K562 (cell line): Measurements from ENCODE around the gene FKBP3. TPM values are rescaled to one million over a fixed set of nuclear protein-coding genes. Genes with fewer than 3 reads are reported as not detected.

Experiments used
- ATAC-seq: fragments of 200-7000 bp; cut with Tn5 transposase; 3 replicates; pipeline ENCODE4 v1.9.1; 2020; ENCODE audit warnings: moderate library complexity
- BruUV-seq: library from RNA; stranded (reverse); fragments of 400-500 nt; replicated peaks from 2 replicates; lab custom pipeline; 2021; lab: Mats Ljungman, UMichigan
- CTCF ChIA-PET: fragments of 300-600 bp; formaldehyde crosslinking; extraction: SDS; loops from one replicate; lab custom pipeline; 2021; ENCODE audit warnings: low intra/inter-chr PET ratio; lab: Yijun Ruan, JAX
- POLR2A ChIA-PET: fragments of 300-600, 350-650 bp; sonication (Branson Sonifier 250); formaldehyde crosslinking; extraction: SDS; loops from one replicate; lab custom pipeline; 2021; ENCODE audit warnings: antibody characterized with exemption, inconsistent platforms; lab: Yijun Ruan, JAX
- DNase-seq, 4 experiments: peaks; one replicate each; pipeline versions ENCODE4 v3.0.0 to v3.0.0-alpha.2; 2011 to 2018; ENCODE audit warnings: low spot score in 3 of 4, mixed read lengths in 3 of 4; ENCODE audit errors: extremely low read depth in 1 of 4
- FAIRE-seq: peaks from 2 replicates; lab custom pipeline; 2011; peaks lifted over from hg19 to GRCh38; lab: Jason Lieb, UNC
- H2AFZ ChIP-seq: 2 replicates; pipeline ENCODE4 v1.6.0; 2011; ENCODE audit warnings: low read depth, low read length, control low read depth, inconsistent platforms
- H3K27ac ChIP-seq: fragments of 200-600 bp; 3 replicates; pipeline ENCODE4 v1.8.0; 2011; ENCODE audit warnings: low read depth, mild to moderate bottlenecking, control low read depth, inconsistent platforms, low read length, moderate library complexity, mixed read lengths; ENCODE audit errors: extremely low read depth
- H3K27me3 ChIP-seq, 2 experiments: fragments of 300-600 bp in 1 of 2; 2 replicates in 1 of 2; 3 replicates in 1 of 2; pipeline versions ENCODE4 v1.6.0 to v1.8.0; 2011; ENCODE audit warnings: inconsistent platforms in 2 of 2, low read length in 2 of 2, mild to moderate bottlenecking in 1 of 2, mixed read lengths in 1 of 2, moderate library complexity in 1 of 2; ENCODE audit not compliant: control insufficient read depth in 2 of 2, insufficient read depth in 2 of 2
- H3K36me3 ChIP-seq: fragments of 300-600 bp; 3 replicates; pipeline ENCODE4 v1.8.0; 2011; ENCODE audit warnings: mild to moderate bottlenecking, low read length, inconsistent platforms; ENCODE audit not compliant: control insufficient read depth, insufficient read depth
- H3K4me1 ChIP-seq, 2 experiments: fragments of 200-600 bp in 1 of 2; replicated peaks in 1 of 2; 2 replicates in 1 of 2; 3 replicates in 1 of 2; pipeline versions ENCODE4 v1.5.1 to v1.8.0; 2011; ENCODE audit warnings: inconsistent platforms in 2 of 2, low read length in 2 of 2, mild to moderate bottlenecking in 1 of 2, mixed read lengths in 1 of 2, moderate library complexity in 1 of 2; ENCODE audit not compliant: control insufficient read depth in 2 of 2, insufficient read depth in 2 of 2
- H3K4me2 ChIP-seq: 2 replicates; pipeline ENCODE4 v1.6.1; 2011; ENCODE audit warnings: low read length, control low read depth, inconsistent platforms, mixed read lengths; ENCODE audit not compliant: insufficient read depth
- H3K4me3 ChIP-seq: fragments of 200-600 bp; sonication (generic), shearing (Covaris generic); 2 replicates; pipeline ENCODE4 v1.5.1; 2016; ENCODE audit warnings: control low read depth, inconsistent platforms
- H3K79me2 ChIP-seq: fragments of 200-600 bp; 3 replicates; pipeline ENCODE4 v1.8.0; 2011; ENCODE audit warnings: low read length, inconsistent platforms; ENCODE audit not compliant: control insufficient read depth, insufficient read depth
- H3K9ac ChIP-seq, 2 experiments: 2 replicates each; pipeline versions ENCODE4 v1.6.0 to v1.6.1; 2011; ENCODE audit warnings: low read depth in 2 of 2, low read length in 2 of 2, control low read depth in 1 of 2, inconsistent platforms in 1 of 2, mild to moderate bottlenecking in 1 of 2, mixed read lengths in 1 of 2; ENCODE audit not compliant: insufficient read depth in 1 of 2
- H3K9me1 ChIP-seq: one replicate; pipeline ENCODE4 v1.6.0; 2011; ENCODE audit warnings: inconsistent platforms, mild to moderate bottlenecking, low read length, moderate library complexity; ENCODE audit not compliant: control insufficient read depth, insufficient read depth
- H3K9me3 ChIP-seq: replicated peaks from 2 replicates; pipeline ENCODE4 v1.5.1; 2011; ENCODE audit warnings: low read depth, low read length, inconsistent platforms; ENCODE audit not compliant: control insufficient read depth, insufficient read depth
- H4K20me1 ChIP-seq: replicated peaks from 2 replicates; pipeline ENCODE4 v1.6.1; 2011; ENCODE audit warnings: low read length, inconsistent platforms, mixed read lengths; ENCODE audit not compliant: control insufficient read depth, insufficient read depth
- AFF1 ChIP-seq, 2 experiments: fragments of 450-650 bp; IDR thresholded peaks; 2 replicates each; pipeline ENCODE4 v1.6.1; 2018; ENCODE audit warnings: mild to moderate bottlenecking in 2 of 2, low read depth in 1 of 2; ENCODE audit not compliant: partially characterized antibody in 2 of 2
- ARID1B ChIP-seq: fragments of 450-650 bp; IDR thresholded peaks from 2 replicates; pipeline ENCODE4 v1.6.1; 2016; ENCODE audit warnings: antibody characterized with exemption, mild to moderate bottlenecking, inconsistent platforms
- ATF1 ChIP-seq, 2 experiments: fragments of 450-650 bp in 1 of 2; IDR thresholded peaks; 2 replicates each; pipeline ENCODE4 v1.6.1; 2016; ENCODE audit warnings: missing compliant biosample characterization in 1 of 2, missing genetic modification characterization in 1 of 2
- CBFA2T2 ChIP-seq: fragments of 450-650 bp; conservative IDR thresholded peaks from 2 replicates; pipeline ENCODE4 v1.6.1; 2017; ENCODE audit warnings: mild to moderate bottlenecking
- E2F3 ChIP-seq: fragments of 250-450 bp; sonication (Bioruptor Pico); IDR thresholded peaks from 2 replicates; pipeline ENCODE4 v1.4.0; 2020; ENCODE audit warnings: mild to moderate bottlenecking
- GABPB2 ChIP-seq: fragments of 250-450 bp; sonication (Bioruptor Pico); conservative IDR thresholded peaks from 2 replicates; pipeline ENCODE4 v1.5.1; 2021; ENCODE audit warnings: mild to moderate bottlenecking
- ID3 ChIP-seq, 2 experiments: fragments of 250-450 bp in 1 of 2; fragments of 450-650 bp in 1 of 2; sonication (Bioruptor Pico) in 1 of 2; IDR thresholded peaks; 2 replicates each; pipeline versions ENCODE4 v1.6.1 to v1.8.0; 2016 to 2021; ENCODE audit warnings: mild to moderate bottlenecking in 2 of 2, moderate library complexity in 2 of 2, missing compliant biosample characterization in 1 of 2, missing genetic modification characterization in 1 of 2
- KDM1A ChIP-seq, 2 experiments: fragments of 450-650 bp; IDR thresholded peaks; 2 replicates each; pipeline ENCODE4 v1.6.1; 2016; ENCODE audit warnings: mild to moderate bottlenecking in 2 of 2
- SAFB ChIP-seq: fragments of 200-400 bp; formaldehyde crosslinking; IDR thresholded peaks from 2 replicates; pipeline ENCODE4 v1.6.1; 2017; ENCODE audit warnings: low read depth, low read length, borderline replicate concordance
- SMAD2 ChIP-seq: fragments of 150-350 bp; IDR thresholded peaks from 2 replicates; pipeline ENCODE4 v1.6.1; 2014; ENCODE audit warnings: low read depth, mild to moderate bottlenecking, low read length
- SRSF7 ChIP-seq: fragments of 200-400 bp; formaldehyde crosslinking; optimal IDR thresholded peaks from 2 replicates; pipeline ENCODE3; 2017; ENCODE audit warnings: mild to moderate bottlenecking, low read depth, low read length
- ZBTB49 ChIP-seq: sonication (generic); formaldehyde crosslinking; IDR thresholded peaks from 2 replicates; pipeline ENCODE4 v1.8.0; 2022; ENCODE audit warnings: missing genetic modification reagents, mild to moderate bottlenecking, borderline replicate concordance
- ZNF134 ChIP-seq: fragments of 250-450 bp; sonication (Bioruptor Pico); conservative IDR thresholded peaks from 2 replicates; pipeline ENCODE4 v1.4.0; 2020
- ZNF23 ChIP-seq: fragments of 250-450 bp; sonication (Bioruptor Pico); IDR thresholded peaks from 2 replicates; pipeline ENCODE4 v1.4.0; 2020; ENCODE audit warnings: mild to moderate bottlenecking
- WGBS: fragments of 100-300 bp; shearing (Covaris generic); methylation state at CpG from one replicate; pipeline ENCODE4 v1.1.6; 2016; ENCODE audit warnings: low coverage, mixed read lengths; ENCODE audit not compliant: insufficient coverage; ENCODE audit errors: missing lambda C conversion rate; 5-methylcytosine and 5-hydroxymethylcytosine counted together
- in situ Hi-C: fragments of 300-500 bp; cut with MboI; formaldehyde crosslinking; loops from 4 replicates; pipeline ENCODE4 v1.15.0; 2018; ENCODE audit warnings: inconsistent platforms, mixed read lengths
- intact Hi-C: fragments of 100-400 bp; cut with micrococcal nuclease; formaldehyde crosslinking; loops from 2 replicates; pipeline ENCODE4 v1.14.2; 2022
- polyA plus RNA-seq, 8 experiments: library from polyadenylated mRNA; depleted of rRNA in 4 of 8; stranded (reverse) in 5 of 8; unstranded in 3 of 8; fragments of >200 nt; fragmentation: Nextera tagmentation in 2 of 8; fragmentation: Illumina TruSeq in 1 of 8; extraction: Ambion mirVana in 2 of 8; extraction: Trizol in 1 of 8; gene quantifications; 2 replicates each; pipeline versions ENCODE4 v1.2.1 to v1.2.3, GENCODE V29; 2011 to 2014; ENCODE audit warnings: inconsistent platforms in 1 of 8, missing spikeins in 1 of 8
- total RNA-seq, 7 experiments: library from RNA; depleted of rRNA in 6 of 7; stranded (reverse); fragments of >200 nt in 6 of 7; fragmentation: Illumina TruSeq in 2 of 7; extraction: Trizol in 2 of 7; gene quantifications; 2 replicates each; pipeline versions ENCODE4 v1.2.1 to v1.2.3, GENCODE V29; 2011 to 2021; ENCODE audit warnings: low replicate concordance in 1 of 7

Gene FKBP3
- total and polyA plus RNA-seq, 9 of the 15 experiments (the other 6 are each of a cell fraction or from before 2014, with no cell fraction given) = 43.6 to 107 (median 65.2) TPM

- no peak overlapping the region for H3K9ac ChIP-seq
- no peaks in the 10 kb centered on the region for H3K79me2 ChIP-seq
- DNase-seq (no peak), FAIRE-seq (no peak), ATAC-seq (no peak)
- H3K9me3 ChIP-seq = no peaks in the 10 kb centered on the region
- BruUV-seq = no TSS peak
- no peaks in the 10 kb centered on the region for H4K20me1 ChIP-seq
- ChIA-PET CTCF (no interaction called here), POLR2A (no interaction called here)
- no peak overlapping the region for H2AFZ ChIP-seq
- H3K27ac ChIP-seq = no peak overlapping the region
- in situ Hi-C loops = no loop called here
- intact Hi-C loops = no loop called here
- H3K4me1 ChIP-seq = no peaks in the 10 kb centered on the region
- WGBS = 81% methylated on average over 3 of the region's 3 CpGs
- no peaks in the 10 kb centered on the region for H3K9me1 ChIP-seq
- H3K4me3 ChIP-seq = no peak overlapping the region
- peaks cover 11% of the 10 kb centered on the region; the same call in 1 of the 3 replicates for H3K36me3 ChIP-seq
- no peak overlapping the region for H3K4me2 ChIP-seq
- H3K27me3 ChIP-seq = no peaks in the 10 kb centered on the region
- TF ChIP-seq CBFA2T2 = no peak
- TF ChIP-seq ARID1B = no peak
- no peak for TF ChIP-seq SRSF7
- TF ChIP-seq GABPB2 = no peak
- no peak for TF ChIP-seq KDM1A (IDR thresholded peaks at IDR 0.05)
- TF ChIP-seq SAFB = no peak
- no peak for TF ChIP-seq ZNF23 (CRISPR knock-in tag)
- TF ChIP-seq ZNF134 (CRISPR knock-in tag) = no peak
- no peak for TF ChIP-seq ATF1 (CRISPR knock-in tag; IDR thresholded peaks at IDR 0.05)
- no peak for TF ChIP-seq ATF1 (tag; IDR thresholded peaks at IDR 0.05)
- no peak for TF ChIP-seq E2F3 (CRISPR knock-in tag)
- TF ChIP-seq AFF1 (IDR thresholded peaks at IDR 0.05; ENCODE audit: low read depth in 1 of 2, partially characterized antibody in 2 of 2) = no peak
- TF ChIP-seq ID3 (CRISPR knock-in tag; IDR thresholded peaks at IDR 0.05) = no peak
- no peak for TF ChIP-seq ID3 (tag; IDR thresholded peaks at IDR 0.05)
- TF ChIP-seq SMAD2 = no peak
- TF ChIP-seq ZBTB49 (CRISPR knock-in tag) = no peak
Observed at GRCh38 chr14:45181806-45182205, 47.5 kb upstream of the FKBP3 start.
